HEK293 (cell line): ENCODE measurements around the gene WDTC1.

Experiments used
- BCL11A ChIP-seq: fragments of 450-650 bp; formaldehyde crosslinking; IDR thresholded peaks from 2 replicates; pipeline ENCODE4 v1.5.1; 2016; ENCODE audit warnings: low read depth, missing biosample characterization, missing genetic modification characterization
- GLI2 ChIP-seq: fragments of 450-650 bp; formaldehyde crosslinking; IDR thresholded peaks from 2 replicates; pipeline ENCODE4; 2017; ENCODE audit warnings: missing biosample characterization, missing genetic modification characterization, low read depth, borderline replicate concordance
- MZF1 ChIP-seq: fragments of 450-650 bp; formaldehyde crosslinking; IDR thresholded peaks from 2 replicates; pipeline ENCODE4 v1.5.1; 2017; ENCODE audit warnings: missing biosample characterization, missing genetic modification characterization, borderline replicate concordance
- PBX3 ChIP-seq: sonication (generic); formaldehyde crosslinking; IDR thresholded peaks from 2 replicates; pipeline ENCODE4 v1.8.1; 2022; ENCODE audit warnings: mild to moderate bottlenecking, moderate library complexity, missing genetic modification reagents
- PRDM4 ChIP-seq: fragments of 450-650 bp; formaldehyde crosslinking; IDR thresholded peaks from 2 replicates; pipeline ENCODE4 v1.5.1; 2017; ENCODE audit warnings: missing biosample characterization, missing genetic modification characterization
- SCRT1 ChIP-seq: fragments of 450-650 bp; formaldehyde crosslinking; IDR thresholded peaks from 2 replicates; pipeline ENCODE4 v1.5.1; 2016; ENCODE audit warnings: missing biosample characterization, missing genetic modification characterization, borderline replicate concordance
- TRIM28 ChIP-seq: IDR thresholded peaks from 2 replicates; pipeline ENCODE4 v1.6.1; 2011; ENCODE audit warnings: low read length, control low read depth, borderline replicate concordance
- TSHZ1 ChIP-seq: fragments of 450-650 bp; formaldehyde crosslinking; IDR thresholded peaks from 2 replicates; pipeline ENCODE4 v1.5.1; 2016; ENCODE audit warnings: missing biosample characterization, missing genetic modification characterization, borderline replicate concordance
- ZBTB21 ChIP-seq: fragments of 450-650 bp; formaldehyde crosslinking; IDR thresholded peaks from 2 replicates; pipeline ENCODE4 v1.5.1; 2017; ENCODE audit warnings: missing biosample characterization, missing genetic modification characterization
- ZBTB26 ChIP-seq: fragments of 450-650 bp; formaldehyde crosslinking; optimal IDR thresholded peaks from 2 replicates; pipeline ENCODE3; 2016; ENCODE audit warnings: missing biosample characterization, mild to moderate bottlenecking, missing genetic modification characterization
- ZEB2 ChIP-seq: fragments of 450-650 bp; formaldehyde crosslinking; IDR thresholded peaks from 2 replicates; pipeline ENCODE4 v1.5.1; 2016; ENCODE audit warnings: missing biosample characterization, missing genetic modification characterization
- ZFP41 ChIP-seq: fragments of 450-650 bp; formaldehyde crosslinking; IDR thresholded peaks from 2 replicates; pipeline ENCODE4 v1.5.1; 2016; ENCODE audit warnings: missing biosample characterization, missing genetic modification characterization, borderline replicate concordance
- ZNF114 ChIP-seq: fragments of 450-650 bp; formaldehyde crosslinking; IDR thresholded peaks from 2 replicates; pipeline ENCODE4 v1.5.0; 2017; ENCODE audit warnings: missing biosample characterization, missing genetic modification characterization
- ZNF350 ChIP-seq: fragments of 450-650 bp; formaldehyde crosslinking; IDR thresholded peaks from 2 replicates; pipeline ENCODE4 v1.5.0; 2017; ENCODE audit warnings: missing biosample characterization, mild to moderate bottlenecking, missing genetic modification characterization
- ZNF501 ChIP-seq: fragments of 450-650 bp; formaldehyde crosslinking; IDR thresholded peaks from 2 replicates; pipeline ENCODE4 v1.5.1; 2016; ENCODE audit warnings: missing biosample characterization, missing genetic modification characterization
- ZNF521 ChIP-seq: fragments of 450-650 bp; formaldehyde crosslinking; IDR thresholded peaks from 2 replicates; pipeline ENCODE4 v1.5.1; 2017; ENCODE audit warnings: missing biosample characterization, mild to moderate bottlenecking, missing genetic modification characterization
- ZNF529 ChIP-seq: fragments of 450-650 bp; formaldehyde crosslinking; IDR thresholded peaks from 2 replicates; pipeline ENCODE4 v1.5.1; 2017; ENCODE audit warnings: missing genetic modification characterization, missing biosample characterization; ENCODE audit not compliant: insufficient replicate concordance
- ZNF548 ChIP-seq: fragments of 450-650 bp; formaldehyde crosslinking; IDR thresholded peaks from 2 replicates; pipeline ENCODE4 v1.5.1; 2016; ENCODE audit warnings: missing biosample characterization, missing genetic modification characterization
- ZNF555 ChIP-seq: fragments of 450-650 bp; formaldehyde crosslinking; conservative IDR thresholded peaks from 2 replicates; pipeline ENCODE4 v1.5.1; 2017; ENCODE audit warnings: missing biosample characterization, mild to moderate bottlenecking, missing genetic modification characterization, inconsistent platforms
- ZNF645 ChIP-seq: fragments of 450-650 bp; formaldehyde crosslinking; IDR thresholded peaks from 2 replicates; pipeline ENCODE4; 2016; ENCODE audit warnings: missing biosample characterization, missing genetic modification characterization
- ZNF776 ChIP-seq: fragments of 450-650 bp; formaldehyde crosslinking; IDR thresholded peaks from 2 replicates; pipeline ENCODE4 v1.5.0; 2017; ENCODE audit warnings: missing biosample characterization, missing genetic modification characterization, borderline replicate concordance
- TF ChIP-seq, protein P1 (sequence below): fragments of 450-650 bp; formaldehyde crosslinking; IDR thresholded peaks from 2 replicates; pipeline ENCODE4 v1.5.1; 2017; ENCODE audit warnings: missing biosample characterization, missing genetic modification characterization
- TF ChIP-seq, protein P2 (sequence below): fragments of 450-650 bp; formaldehyde crosslinking; IDR thresholded peaks from 2 replicates; pipeline ENCODE4 v1.5.0; 2017; ENCODE audit warnings: missing biosample characterization, missing genetic modification characterization, borderline replicate concordance

WDTC1 gene

GRCh38 chr1:27321813-27322568 lies 87.6 kb downstream of the WDTC1 start, which contains the start of gene TMEM222 (continued):
- TF ChIP-seq TSHZ1 (peak; percentile 65; the same call in 1 of the 2 replicates), SCRT1 (tag by site-specific recombination) (0 out of 2 replicates have a peak, but pooled peaks have one; percentile 48), BCL11A (no peak), PRDM4 (peak; percentile 74; the same call in 1 of the 2 replicates), ZNF350 (tag by site-specific recombination) (no peak), PBX3 (0 out of 2 replicates have a peak, but pooled peaks have one; percentile 64), ZNF529 (tag by site-specific recombination) (no peak), ZBTB26 (tag by site-specific recombination) (peak; percentile 94), ZNF501 (tag by site-specific recombination) (peak; percentile 99), ZNF555 (tag by site-specific recombination) (no peak; the same call in 1 of the 2 replicates), ZNF776 (tag by site-specific recombination) (no peak), ZEB2 (tag by site-specific recombination) (peak; percentile 97), ZBTB21 (peak; percentile 93), MZF1 (tag by site-specific recombination) (peak; percentile 53; the same call in 1 of the 2 replicates), TRIM28 (peak; percentile 55; the same call in 1 of the 2 replicates), GLI2 (no peak; the same call in 1 of the 2 replicates), ZFP41 (tag by site-specific recombination) (no peak), ZNF114 (no peak), ZNF548 (tag by site-specific recombination) (no peak; the same call in 1 of the 2 replicates), ZNF645 (tag by site-specific recombination) (no peak; the same call in 1 of the 2 replicates), ZNF521 (no peak)
- TF ChIP-seq, protein P1, sequence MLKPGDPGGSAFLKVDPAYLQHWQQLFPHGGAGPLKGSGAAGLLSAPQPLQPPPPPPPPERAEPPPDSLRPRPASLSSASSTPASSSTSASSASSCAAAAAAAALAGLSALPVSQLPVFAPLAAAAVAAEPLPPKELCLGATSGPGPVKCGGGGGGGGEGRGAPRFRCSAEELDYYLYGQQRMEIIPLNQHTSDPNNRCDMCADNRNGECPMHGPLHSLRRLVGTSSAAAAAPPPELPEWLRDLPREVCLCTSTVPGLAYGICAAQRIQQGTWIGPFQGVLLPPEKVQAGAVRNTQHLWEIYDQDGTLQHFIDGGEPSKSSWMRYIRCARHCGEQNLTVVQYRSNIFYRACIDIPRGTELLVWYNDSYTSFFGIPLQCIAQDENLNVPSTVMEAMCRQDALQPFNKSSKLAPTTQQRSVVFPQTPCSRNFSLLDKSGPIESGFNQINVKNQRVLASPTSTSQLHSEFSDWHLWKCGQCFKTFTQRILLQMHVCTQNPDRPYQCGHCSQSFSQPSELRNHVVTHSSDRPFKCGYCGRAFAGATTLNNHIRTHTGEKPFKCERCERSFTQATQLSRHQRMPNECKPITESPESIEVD, result no peak
- TF ChIP-seq, protein P2, sequence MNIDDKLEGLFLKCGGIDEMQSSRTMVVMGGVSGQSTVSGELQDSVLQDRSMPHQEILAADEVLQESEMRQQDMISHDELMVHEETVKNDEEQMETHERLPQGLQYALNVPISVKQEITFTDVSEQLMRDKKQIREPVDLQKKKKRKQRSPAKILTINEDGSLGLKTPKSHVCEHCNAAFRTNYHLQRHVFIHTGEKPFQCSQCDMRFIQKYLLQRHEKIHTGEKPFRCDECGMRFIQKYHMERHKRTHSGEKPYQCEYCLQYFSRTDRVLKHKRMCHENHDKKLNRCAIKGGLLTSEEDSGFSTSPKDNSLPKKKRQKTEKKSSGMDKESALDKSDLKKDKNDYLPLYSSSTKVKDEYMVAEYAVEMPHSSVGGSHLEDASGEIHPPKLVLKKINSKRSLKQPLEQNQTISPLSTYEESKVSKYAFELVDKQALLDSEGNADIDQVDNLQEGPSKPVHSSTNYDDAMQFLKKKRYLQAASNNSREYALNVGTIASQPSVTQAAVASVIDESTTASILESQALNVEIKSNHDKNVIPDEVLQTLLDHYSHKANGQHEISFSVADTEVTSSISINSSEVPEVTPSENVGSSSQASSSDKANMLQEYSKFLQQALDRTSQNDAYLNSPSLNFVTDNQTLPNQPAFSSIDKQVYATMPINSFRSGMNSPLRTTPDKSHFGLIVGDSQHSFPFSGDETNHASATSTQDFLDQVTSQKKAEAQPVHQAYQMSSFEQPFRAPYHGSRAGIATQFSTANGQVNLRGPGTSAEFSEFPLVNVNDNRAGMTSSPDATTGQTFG (tag by site-specific recombination), result peak; percentile 94; the same call in 1 of the 2 replicates
